Stimulated activated naive CD4-positive, alpha-beta T cell (primary cell): ENCODE results near the gene ZP3.
"Not testable (repeated sequence)": the region's sequence is repeated elsewhere in the genome, so short reads cannot be mapped to it uniquely, and the experiment has no call there.

Experiments
- DNase-seq, 6 experiments: peaks; one replicate each; lab custom pipeline; 2025; lab: John Stamatoyannopoulos, UW

ZP3 gene

DNA sequence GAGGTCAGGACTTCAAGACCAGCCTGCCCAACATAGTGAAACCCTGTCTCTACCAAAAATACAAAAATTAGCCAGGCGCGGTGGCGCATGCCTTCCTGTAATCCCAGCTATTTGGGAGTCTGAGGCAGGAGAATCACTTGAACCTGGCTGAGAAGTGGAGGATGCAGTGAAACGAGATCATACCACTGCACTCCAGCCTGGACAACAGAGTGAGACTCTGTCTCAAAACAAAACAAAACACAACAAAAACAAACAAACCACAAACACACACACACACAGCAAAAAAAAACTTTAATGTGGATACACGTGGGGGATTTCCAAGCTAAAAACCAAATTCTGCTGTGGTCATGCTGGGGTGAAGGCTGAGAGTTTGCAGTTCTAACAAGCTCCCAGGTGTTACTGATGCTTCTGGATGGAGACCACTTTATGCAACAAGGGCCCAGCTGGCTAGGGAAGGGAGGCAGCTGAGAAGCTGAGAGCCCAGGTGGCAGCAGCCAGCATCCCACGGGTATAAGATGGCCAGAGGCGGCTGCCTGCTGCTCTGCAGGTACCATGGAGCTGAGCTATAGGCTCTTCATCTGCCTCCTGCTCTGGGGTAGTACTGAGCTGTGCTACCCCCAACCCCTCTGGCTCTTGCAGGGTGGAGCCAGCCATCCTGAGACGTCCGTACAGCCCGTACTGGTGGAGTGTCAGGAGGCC is at the start of gene ZP3:
Gene ZP3 (plus strand): TSS at position 538 of the 699 bp plus-strand sequence. CDS start 15 bp downstream, at position 553.
- DNase-seq = no peak

DNA sequence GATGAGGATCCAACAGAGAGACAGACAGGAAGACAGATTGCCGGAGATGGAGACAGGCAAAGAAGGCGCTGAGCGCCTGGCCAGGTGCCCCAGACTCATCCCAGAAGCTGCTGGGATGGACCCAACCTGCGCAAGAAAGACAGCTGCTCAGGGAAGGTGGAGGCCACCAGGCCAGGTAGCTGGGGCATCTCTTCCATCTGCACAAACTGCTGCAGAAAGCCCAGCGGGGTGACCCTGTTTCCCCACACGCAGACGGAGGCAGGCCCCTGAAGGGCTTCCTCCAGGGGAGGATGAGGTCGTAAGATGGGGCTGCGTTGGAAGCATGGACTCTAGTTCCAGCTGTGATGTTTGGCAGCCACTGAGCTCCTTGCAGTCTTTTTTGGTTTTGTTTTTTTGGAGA is 49.5 kb upstream of the ZP3 start:
- DNase-seq = no peak

DNA sequence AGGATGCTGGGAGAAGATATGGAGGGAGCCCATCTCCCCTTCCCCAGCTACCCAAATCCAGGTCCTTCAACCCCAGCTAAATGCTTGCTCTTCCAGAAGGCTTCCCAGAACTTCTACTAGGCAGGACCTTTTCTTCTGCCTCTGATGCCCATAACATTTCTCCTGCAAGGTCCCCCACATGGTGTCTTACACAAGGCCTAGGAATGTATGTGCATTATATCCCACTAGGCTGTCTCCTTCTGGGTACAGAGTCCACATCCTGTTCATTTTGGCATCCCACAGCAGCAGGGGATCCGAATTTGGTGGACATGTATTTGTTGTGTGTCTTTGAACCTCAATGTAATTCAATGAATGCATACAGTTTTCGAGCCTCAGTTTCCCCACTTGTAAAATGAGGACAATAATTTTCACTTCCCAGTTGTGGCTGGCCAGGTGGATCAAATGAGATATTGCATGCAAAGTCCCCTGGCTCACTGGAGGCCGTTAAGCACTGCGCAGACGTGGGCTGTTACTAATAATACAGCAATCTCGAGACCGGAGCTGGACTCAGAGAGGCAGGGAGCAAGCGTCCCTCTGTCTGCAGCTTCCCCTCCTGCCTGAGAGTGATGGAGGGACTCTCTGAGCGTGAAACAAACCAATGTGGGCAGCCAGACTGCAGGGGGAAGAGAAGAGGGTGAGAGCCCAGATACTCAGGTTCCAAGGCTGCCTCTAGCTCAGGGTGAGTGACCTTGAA is 47.4 kb upstream of the ZP3 start:
- DNase-seq = no peak

DNA sequence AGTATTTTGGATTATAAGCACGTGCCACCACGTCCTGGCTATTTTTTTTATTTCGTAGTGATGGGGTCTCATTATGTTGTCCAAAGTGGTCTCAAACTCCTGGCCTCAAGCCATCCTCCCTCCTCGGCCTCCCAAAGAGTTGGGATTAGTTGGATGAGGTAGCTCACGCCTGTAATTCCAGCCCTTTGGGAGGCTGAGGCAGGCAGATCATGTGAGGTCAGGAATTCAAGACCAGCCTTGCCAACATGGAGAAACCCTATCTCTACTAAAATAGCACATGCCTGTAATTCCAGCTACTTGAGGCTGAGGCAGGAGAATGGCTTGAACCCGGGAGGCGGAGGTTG is 44.2 kb upstream of the ZP3 start:
- no peak for DNase-seq

DNA sequence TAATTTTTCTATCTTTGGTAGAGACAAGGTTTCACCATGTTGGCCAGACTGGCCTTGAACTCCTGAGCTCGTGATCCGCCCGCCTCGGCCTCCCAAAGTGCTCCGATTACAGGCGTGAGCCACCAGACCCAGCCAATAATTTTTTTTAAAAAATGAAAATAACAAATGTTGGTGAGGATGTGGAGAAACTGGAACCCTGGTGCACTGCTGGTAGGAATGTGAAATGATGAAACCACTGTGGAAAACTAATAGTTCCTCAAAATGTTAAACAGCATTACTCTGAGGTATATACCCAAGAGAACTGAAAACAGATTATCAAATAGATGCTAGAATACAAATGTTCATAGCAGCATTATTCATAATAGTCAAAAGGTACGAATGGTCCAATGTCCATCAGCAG is 42.9 kb upstream of the ZP3 start:
- DNase-seq = no peak

DNA sequence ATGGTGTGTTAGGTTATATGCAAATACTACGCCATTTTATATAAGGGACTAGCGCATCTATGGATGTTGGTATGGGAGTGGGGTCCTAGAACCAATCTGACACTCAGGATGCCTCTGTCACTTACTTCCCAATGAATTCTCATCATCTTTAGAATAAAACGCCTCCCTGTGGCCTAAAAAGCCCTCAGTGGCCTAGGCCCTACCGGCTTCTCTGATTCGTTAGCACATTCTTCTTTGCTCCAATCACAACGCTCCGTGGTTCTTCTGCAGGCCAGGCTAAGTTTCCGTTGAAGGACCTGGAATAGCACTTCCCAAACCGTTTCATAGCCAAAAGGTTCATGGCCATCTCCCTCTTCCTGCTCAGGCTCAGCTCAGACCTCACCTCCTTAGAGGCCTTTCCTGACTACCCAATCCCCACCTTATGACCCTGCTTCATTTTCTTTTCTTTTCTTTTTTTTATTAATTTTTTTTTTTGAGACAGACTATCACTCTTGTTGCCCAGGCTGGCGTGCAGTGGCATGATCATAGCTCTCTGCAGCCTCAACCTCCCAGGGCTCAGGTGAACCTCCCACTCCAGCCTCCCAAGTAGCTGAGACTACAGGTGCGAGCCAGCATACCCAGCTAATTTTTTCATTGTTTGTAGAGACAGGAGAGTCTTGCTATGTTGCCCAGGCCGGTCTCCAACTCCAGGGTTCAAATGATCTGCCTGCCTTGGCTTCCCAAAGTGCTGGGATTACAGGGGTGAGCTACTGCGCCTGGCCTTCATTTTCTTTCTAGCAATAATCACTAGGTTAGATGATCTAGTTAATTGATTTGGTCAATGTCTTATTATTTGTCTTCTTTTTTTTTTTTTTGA is 41.4 kb upstream of the ZP3 start:
- DNase-seq = no peak

DNA sequence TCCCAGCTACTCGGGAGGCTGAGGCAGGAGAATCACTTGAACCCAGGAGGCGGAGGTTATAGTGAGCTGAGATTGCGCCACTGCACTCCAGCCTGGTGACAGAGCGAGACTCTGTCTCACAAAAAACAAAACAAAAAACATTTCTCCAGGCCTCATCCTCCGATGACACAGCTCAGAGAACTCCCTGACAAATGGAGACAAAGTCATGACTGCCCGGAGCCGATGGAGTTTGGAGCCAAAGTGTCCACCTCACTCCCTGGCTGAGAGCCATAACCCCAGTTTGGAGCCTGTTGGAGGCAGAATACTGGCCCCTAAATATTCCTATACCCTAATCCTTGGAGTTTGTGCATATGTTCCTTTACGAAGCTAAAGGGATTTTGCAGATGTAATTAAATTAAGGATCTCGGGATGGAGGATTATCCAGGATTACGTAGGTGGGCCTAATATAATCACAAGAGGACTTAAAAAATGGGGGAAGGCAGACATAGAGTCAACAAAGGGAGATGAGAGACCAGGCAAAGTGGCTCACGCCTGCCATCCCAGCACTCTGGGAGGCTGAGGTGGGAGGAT is 38.0 kb upstream of the ZP3 start:
- no peak for DNase-seq

DNA sequence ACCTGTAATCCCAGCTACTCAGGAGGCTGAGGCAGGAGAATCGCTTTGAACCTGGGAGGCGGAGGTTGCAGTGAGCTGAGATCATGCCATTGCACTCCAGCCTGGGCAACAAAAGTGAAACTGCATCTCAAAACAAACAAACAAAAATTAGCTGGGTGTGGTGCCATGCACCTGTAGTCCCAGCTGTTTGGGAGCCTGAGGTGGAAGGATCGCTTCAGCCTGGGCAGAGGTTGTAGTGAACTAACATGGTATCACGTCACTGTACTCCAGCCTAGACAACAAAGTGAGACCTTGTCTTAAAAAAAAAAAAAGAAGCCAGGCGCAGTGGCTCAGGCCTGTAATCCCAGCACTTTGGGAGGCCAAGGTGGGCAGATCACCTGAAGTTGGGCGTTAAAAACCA is 37.0 kb upstream of the ZP3 start:
- DNase-seq = not testable (repeated sequence)

DNA sequence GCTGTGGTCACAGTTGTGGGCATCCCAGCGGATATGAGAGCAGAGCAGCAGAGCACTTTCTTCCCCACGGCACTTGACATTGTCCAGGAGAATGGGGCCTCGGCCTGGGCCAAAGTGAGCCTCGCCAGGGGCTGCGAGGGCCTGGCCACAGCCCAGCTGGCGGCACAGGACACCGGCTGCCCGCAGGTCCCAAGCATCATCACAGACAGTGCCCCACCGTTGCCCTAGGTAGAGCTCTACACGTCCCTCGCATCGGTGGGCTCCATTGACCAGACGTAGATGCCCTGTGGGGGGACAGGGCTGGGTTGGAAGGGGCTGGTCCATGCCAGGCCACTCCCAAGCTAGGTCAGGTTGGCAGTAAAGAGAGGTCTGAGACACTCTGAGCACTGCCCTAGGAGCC is 34.7 kb upstream of the ZP3 start:
- DNase-seq = no peak

DNA sequence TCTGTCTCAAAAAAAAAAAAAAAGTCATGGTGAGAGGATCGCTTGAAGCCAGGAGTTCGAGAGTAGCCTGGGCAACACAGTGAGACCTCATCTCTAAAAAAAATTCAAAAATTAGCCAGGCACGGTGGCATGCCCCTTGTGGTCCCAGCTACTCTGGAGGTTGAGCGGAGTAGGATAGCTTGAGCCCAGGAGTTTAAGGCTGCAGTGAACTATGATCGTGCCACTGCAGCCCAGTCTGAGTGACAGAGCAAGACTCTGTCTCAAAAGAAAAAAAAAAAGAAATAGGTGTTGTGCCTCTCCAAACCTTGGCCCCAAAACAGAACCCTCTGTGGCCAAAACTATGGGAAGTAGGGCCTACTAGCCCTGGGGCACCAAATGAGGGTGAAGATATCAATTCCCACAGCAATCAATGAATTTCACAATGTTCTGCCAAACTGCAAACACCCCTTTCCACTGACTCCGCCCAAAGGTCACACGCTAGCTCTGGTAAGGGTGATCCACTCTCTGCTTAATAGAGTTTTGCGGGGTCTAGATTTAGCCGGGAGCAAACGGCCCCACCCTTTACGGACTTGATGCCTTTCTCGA is 32.1 kb upstream of the ZP3 start:
- DNase-seq = no peak

DNA sequence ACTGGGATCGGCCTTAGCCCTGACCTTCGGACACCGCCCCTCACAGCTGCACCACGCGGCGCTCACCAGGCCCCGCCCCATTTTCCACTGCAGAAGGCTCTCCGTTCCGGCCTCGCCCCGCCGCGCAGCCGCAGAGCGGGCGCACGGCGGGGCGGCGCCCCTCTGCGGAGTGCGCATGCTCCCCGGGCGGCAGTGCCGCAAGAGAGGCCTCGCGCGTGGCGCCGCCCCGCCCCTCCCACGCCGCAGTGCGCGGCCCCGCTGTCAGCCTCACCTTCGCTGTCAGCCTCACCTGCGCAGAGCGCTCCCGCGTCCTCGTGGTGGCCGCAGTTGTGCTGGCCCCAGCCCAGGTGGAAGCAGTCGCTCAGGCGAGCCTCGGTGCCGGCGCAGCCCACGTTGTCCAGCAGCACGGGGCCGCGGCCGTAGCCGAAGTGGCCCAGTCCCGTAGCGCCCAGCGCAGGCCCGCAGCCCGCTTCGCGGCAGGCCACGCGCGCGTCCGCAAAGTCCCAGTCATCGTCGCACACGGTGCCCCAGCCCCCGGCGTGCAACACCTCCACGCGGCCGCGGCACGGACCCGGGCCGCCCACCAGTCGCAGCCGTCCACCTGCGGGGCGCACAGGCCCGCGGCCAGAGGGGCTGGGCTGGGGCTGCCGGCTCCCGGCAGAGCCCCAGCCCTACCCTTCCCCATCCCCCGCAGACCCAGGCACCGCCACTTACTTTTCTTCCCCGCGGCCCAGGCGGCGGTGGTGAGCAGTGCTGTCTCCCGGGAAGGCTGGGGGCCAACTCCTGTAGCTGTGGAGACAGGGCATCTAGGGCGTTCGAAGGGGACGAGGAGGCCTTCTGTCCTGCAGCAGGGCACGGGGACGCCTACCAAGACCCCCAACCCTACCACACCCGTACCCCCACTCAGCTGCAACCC is 31.4 kb upstream of the ZP3 start:
- peak; percentile 85 to 92 (median 88) for DNase-seq

DNA sequence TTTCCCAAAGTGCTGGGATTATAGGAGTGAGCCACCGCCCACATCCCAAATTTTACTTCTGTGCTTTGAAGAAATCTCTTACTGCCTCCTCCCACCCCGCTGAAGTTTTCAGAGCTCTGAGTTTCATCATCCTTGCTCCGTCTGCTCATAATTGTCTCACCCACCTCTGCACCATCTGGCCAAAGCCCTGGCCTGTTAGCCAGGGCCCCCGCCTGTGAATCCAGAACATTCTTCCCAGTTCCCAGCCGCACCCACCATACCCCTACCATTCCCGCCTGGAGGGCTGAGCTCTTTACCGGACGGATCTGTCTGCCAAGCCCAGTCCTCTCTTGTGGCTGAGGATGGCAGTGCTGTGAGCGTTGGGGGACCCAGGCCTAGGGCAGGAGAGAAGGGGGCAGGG is 29.8 kb upstream of the ZP3 start:
- DNase-seq = no peak

DNA sequence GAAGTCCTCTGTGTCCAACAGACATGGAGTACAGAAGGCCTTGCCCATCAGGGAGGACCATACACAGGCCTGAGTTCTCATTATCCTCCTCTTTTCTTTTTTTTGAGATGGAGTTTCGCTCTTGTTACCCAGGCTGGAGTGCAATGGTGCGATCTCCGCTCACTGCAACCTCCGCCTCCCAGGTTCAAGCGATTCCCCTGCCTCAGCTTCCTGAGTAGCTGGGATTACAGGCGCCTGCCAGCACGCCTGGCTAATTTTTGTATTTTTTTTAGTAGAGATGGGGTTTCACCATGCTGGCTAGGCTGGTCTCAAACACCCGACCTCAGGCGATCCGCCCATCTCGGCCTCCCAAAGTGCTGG is 29.2 kb upstream of the ZP3 start:
- not testable (repeated sequence) for DNase-seq

DNA sequence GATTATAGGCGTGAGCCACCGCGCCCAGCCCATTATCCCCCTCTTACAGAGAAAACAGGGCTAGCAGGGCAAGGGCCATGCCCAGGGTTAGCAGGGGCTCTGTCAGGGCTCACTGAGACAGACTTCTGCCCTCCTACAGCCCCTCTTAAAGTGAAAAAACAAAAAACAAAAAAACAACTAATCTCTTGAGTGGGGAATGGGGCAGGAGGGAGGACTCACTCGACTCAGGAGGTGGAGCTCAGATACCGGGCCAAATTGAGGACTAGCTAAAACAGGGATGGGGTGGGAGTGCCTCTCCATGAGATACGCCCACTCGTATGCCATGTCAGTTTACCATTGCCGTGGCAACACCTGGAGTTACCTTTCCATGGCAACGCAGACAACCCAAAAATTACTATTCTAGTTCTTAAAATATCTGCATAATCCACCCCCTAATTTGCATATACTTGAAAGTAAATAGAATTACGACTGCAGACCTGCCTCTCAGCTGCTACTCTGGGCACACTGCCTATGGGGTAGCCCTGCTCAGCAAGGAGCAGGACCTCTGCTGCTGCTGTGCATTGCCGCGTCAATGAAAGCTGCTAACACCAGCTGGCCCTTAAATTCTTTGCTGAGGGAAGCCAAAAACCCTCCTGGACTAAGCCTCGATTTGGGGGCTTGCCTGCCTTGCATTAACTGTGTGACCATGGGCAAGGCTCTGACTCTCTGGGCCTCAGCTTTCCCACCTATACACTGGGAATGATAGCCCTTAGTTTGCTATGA is 28.6 kb upstream of the ZP3 start:
- DNase-seq = no peak

DNA sequence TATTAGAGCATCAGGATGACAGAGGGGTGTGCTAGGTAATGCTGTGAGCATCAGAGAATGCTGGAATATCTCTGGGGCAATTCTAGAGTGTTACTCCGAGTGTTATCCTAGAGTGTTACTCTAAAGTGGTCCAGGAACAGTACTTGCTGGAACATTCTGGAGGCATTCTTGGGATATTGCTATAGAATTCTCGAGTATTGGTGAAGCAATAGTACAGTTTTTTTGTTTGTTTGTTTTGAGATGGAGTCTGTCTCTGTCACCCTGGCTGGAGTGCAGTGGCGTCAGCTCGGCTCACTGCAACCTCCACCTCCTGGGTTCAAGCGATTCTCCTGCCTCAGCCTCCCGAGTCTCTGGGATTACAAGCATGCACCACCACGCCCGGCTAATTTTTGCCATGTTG is 27.9 kb upstream of the ZP3 start:
- no peak for DNase-seq

DNA sequence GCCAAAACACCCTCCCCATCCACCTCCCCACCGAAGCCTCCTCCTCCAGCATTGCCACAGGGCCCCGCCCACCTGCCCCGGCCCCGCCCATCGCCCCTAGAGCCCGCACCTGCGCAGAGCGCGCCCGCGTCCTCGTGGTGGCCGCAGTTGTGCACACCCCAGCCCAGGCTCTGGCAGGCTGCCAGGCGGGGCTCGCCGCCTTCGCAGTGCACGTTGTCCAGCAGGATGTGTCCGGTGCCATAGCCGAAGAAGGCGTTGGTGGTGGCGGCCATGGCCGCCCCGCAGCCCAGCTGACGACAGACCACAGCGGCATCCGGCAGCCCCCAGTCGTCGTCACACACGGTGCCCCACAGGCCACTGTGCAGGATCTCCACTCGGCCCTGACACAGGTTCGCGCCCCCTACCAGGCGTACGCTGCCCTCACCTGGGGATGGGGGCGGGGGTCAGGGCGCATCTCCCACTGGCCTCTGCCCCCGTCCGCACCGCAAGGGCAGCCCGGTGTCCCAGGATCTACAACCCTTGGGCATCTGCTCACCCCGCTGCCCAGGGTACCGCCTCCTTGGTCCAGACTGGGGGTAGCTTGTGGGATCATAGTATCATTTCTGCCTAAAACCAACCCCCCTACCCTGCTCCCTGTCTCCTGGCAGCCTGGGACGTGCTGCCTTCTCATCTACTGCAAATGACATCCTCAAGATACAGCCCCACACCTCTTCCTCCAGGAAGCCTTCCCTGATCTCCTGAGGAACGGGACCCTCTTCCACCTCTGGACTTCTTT is 27.2 kb upstream of the ZP3 start:
- peak; percentile 53 to 83 (median 78) for DNase-seq

DNA sequence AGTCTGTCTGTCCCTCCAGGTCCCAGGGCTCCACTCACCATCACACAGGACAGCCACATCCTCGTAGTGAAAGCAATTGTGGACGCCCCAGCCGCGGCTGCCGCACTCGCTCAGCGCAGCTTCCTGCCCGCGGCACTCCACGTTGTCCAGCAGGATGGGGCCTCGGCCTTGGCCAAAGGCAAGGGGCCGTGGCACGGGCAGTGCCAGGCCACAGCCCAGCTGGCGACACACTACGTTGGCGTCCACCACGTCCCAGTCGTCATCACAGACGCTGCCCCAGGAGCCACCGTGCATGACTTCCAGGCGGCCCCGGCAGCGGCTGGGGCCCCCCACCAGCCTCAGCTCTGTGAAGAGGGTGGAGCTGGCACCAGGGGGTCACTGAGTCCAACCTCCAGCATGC is 24.5 kb upstream of the ZP3 start:
- DNase-seq = no peak

DNA sequence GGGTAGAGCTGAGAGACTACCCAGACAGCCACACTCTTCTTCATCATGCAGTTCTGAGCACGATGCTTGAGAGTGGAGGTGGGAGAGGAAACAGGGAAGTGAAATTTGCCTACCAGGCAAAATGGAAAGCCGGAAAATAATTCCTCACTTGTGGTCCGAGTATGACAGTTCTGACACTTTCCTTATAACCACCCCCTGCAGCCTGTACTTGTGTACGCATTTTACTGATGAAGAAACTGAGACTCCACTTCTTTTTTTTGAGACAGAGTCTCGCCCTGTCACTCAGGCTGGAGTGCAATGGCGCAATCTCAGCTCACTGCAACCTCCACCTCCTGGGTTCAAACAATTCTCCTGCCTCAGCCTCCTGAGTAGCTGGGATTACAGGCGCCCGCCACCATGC is 21.7 kb upstream of the ZP3 start:
- not testable (repeated sequence) for DNase-seq

DNA sequence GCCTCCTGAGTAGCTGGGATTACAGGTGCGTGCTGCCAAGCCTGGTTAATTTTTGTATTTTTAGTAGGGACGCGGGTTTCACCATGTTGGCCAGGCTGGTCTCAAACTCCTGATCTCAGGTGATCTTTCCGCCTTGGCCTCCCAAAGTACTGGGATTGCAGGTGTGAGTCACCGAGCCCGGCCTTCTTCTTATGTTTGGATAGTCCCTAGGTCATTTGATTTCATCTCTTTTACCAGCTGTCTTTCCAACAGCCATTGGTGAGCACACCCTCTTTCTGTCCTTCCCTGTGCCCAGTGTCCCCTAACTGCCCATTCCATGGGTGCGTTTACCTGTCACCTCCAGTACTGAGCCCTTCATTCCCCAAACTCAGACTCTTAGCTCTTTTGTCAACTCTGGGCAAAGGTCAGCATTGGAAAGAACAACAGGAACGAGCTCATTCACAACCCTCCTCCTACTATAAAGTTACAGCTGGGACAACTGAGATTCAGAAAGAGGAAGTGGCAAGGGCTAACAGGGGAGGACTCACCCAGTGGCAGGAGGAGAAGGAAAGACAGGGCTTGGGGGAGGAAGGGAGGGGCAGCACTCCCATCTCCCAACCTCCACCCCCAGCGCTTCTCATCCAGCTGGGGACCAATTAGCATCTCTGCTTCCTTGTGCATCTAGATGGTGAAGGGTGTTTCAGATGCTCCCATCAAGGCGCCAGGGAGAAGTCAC is 20.8 kb upstream of the ZP3 start:
- DNase-seq = no peak
